ENCODE data around the gene DNLZ. TPM values are rescaled to one million over a fixed set of nuclear protein-coding genes. Genes with fewer than 3 reads are reported as not detected.

Gene DNLZ
- total and polyA plus RNA-seq, 4 donors: 2.0 to 7.1 (median 4.5) TPM

GRCh38 chr9:136386018-136386417 lies 22.5 kb upstream of the DNLZ start:
- WGBS: 86% methylated on average over 13 of the region's 13 CpGs
- Histone ChIP-seq H3K36me3 (ENCODE audit: control insufficient read depth in 4 of 4, insufficient read depth in 3 of 4, low read depth in 1 of 4, low read length in 3 of 4) (peaks cover 10 to 70% (median 27%) of the 10 kb centered on the region in 4 donors), H3K9ac (ENCODE audit: low read depth in 1 of 2, low read length in 2 of 2) (no peak overlapping the region), H3K9me3 (ENCODE audit: control insufficient read depth in 4 of 4, low read length in 3 of 4) (no peaks in the 10 kb centered on the region), H3K27ac (ENCODE audit: low read depth in 1 of 2, low read length in 2 of 2) (no peak overlapping the region), H3K4me3 (ENCODE audit: low read depth in 1 of 3, low read length in 3 of 3) (no peak overlapping the region), H3K27me3 (ENCODE audit: control insufficient read depth in 4 of 4, insufficient read depth in 4 of 4, low read length in 3 of 4) (no peaks in the 10 kb centered on the region), H3K4me1 (ENCODE audit: control insufficient read depth in 4 of 4, insufficient read depth in 4 of 4, low read length in 3 of 4) (peaks cover 0 to 8% (median 1%) of the 10 kb centered on the region in 4 donors)
- DNase-seq (ENCODE audit: low spot score): no peak
- TF ChIP-seq TAF1 (conservative IDR thresholded peaks at IDR 0.05): no peak
- no peak for TF ChIP-seq GABPA (IDR thresholded peaks at IDR 0.05 in 1 of 2, conservative IDR thresholded peaks at IDR 0.05 in 1 of 2)
- no peak for TF ChIP-seq YY1 (IDR thresholded peaks at IDR 0.05)
- TF ChIP-seq FOXA1 (IDR thresholded peaks at IDR 0.05): no peak
- no peak for TF ChIP-seq RXRA (IDR thresholded peaks at IDR 0.05)
- TF ChIP-seq JUND (IDR thresholded peaks at IDR 0.05): no peak
- TF ChIP-seq SP1 (IDR thresholded peaks at IDR 0.05): no peak
- TF ChIP-seq, protein P1, sequence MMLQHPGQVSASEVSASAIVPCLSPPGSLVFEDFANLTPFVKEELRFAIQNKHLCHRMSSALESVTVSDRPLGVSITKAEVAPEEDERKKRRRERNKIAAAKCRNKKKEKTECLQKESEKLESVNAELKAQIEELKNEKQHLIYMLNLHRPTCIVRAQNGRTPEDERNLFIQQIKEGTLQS (IDR thresholded peaks at IDR 0.05): no peak
- TF ChIP-seq HNF4A (conservative IDR thresholded peaks at IDR 0.05): no peak
- TF ChIP-seq, protein P2, sequence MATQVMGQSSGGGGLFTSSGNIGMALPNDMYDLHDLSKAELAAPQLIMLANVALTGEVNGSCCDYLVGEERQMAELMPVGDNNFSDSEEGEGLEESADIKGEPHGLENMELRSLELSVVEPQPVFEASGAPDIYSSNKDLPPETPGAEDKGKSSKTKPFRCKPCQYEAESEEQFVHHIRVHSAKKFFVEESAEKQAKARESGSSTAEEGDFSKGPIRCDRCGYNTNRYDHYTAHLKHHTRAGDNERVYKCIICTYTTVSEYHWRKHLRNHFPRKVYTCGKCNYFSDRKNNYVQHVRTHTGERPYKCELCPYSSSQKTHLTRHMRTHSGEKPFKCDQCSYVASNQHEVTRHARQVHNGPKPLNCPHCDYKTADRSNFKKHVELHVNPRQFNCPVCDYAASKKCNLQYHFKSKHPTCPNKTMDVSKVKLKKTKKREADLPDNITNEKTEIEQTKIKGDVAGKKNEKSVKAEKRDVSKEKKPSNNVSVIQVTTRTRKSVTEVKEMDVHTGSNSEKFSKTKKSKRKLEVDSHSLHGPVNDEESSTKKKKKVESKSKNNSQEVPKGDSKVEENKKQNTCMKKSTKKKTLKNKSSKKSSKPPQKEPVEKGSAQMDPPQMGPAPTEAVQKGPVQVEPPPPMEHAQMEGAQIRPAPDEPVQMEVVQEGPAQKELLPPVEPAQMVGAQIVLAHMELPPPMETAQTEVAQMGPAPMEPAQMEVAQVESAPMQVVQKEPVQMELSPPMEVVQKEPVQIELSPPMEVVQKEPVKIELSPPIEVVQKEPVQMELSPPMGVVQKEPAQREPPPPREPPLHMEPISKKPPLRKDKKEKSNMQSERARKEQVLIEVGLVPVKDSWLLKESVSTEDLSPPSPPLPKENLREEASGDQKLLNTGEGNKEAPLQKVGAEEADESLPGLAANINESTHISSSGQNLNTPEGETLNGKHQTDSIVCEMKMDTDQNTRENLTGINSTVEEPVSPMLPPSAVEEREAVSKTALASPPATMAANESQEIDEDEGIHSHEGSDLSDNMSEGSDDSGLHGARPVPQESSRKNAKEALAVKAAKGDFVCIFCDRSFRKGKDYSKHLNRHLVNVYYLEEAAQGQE (IDR thresholded peaks at IDR 0.05): no peak
- no peak for TF ChIP-seq ZBTB33 (IDR thresholded peaks at IDR 0.05)
- TF ChIP-seq FOXA2 (IDR thresholded peaks at IDR 0.05): no peak
- TF ChIP-seq EGR1 (IDR thresholded peaks at IDR 0.05; ENCODE audit: low read depth in 2 of 2): no peak
- TF ChIP-seq NR2F2 (IDR thresholded peaks at IDR 0.05): no peak
- no peak for TF ChIP-seq RAD21 (IDR thresholded peaks at IDR 0.05)
- no peak for TF ChIP-seq HNF4G (IDR thresholded peaks at IDR 0.05)

DNA sequence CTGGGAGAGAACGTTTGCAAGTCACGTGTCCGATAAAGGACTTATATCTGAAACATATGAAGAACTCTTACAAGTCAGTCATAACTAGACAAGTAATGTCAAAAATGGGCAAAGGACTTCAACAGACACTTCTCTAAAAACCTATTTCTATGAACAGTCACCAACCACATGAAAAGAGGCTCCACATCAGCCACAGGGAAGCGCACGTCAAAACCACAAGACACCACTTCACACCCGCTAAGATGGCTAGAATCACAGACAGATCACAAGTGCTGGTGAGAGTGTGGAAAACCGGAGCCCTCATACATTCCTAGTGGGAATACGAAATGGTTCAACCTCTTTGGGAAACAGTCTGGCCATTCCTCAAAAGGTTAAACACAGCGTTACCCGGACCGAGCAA lies 21.5 kb upstream of the DNLZ start:
- no peak for TF ChIP-seq ZBTB33 (IDR thresholded peaks at IDR 0.05)
- TF ChIP-seq, protein P1 (IDR thresholded peaks at IDR 0.05): no peak
- TF ChIP-seq, protein P2 (IDR thresholded peaks at IDR 0.05): no peak
- TF ChIP-seq HNF4G (IDR thresholded peaks at IDR 0.05): no peak
- no peak for TF ChIP-seq MAX (IDR thresholded peaks at IDR 0.05)
- TF ChIP-seq RAD21 (IDR thresholded peaks at IDR 0.05): no peak
- TF ChIP-seq YY1 (IDR thresholded peaks at IDR 0.05): no peak
- TF ChIP-seq FOXA1 (IDR thresholded peaks at IDR 0.05): no peak
- no peak for TF ChIP-seq TAF1 (conservative IDR thresholded peaks at IDR 0.05)
- TF ChIP-seq HNF4A (conservative IDR thresholded peaks at IDR 0.05): no peak
- TF ChIP-seq GABPA (IDR thresholded peaks at IDR 0.05 in 1 of 2, conservative IDR thresholded peaks at IDR 0.05 in 1 of 2): no peak
- TF ChIP-seq SP1 (IDR thresholded peaks at IDR 0.05): no peak
- TF ChIP-seq NR2F2 (IDR thresholded peaks at IDR 0.05): no peak
- TF ChIP-seq FOXA2 (IDR thresholded peaks at IDR 0.05): no peak
- TF ChIP-seq JUND (IDR thresholded peaks at IDR 0.05): no peak
- WGBS: 89% methylated on average over 11 of the region's 11 CpGs

More for the DNA sequence above, 21.5 kb upstream of the DNLZ start:
- peaks cover 0 to 8% (median 1%) of the 10 kb centered on the region in 4 donors for H3K4me1 ChIP-seq (ENCODE audit: control insufficient read depth in 4 of 4, insufficient read depth in 4 of 4, low read length in 3 of 4)
- H3K27me3 ChIP-seq (ENCODE audit: control insufficient read depth in 4 of 4, insufficient read depth in 4 of 4, low read length in 3 of 4): no peaks in the 10 kb centered on the region
- no peak for DNase-seq (ENCODE audit: low spot score)
- H3K36me3 ChIP-seq (ENCODE audit: control insufficient read depth in 4 of 4, insufficient read depth in 3 of 4, low read depth in 1 of 4, low read length in 3 of 4): peaks cover 10 to 77% (median 29%) of the 10 kb centered on the region in 4 donors
- no peak overlapping the region for H3K9ac ChIP-seq (ENCODE audit: low read depth in 1 of 2, low read length in 2 of 2)
- no peak overlapping the region for H3K4me3 ChIP-seq (ENCODE audit: low read depth in 1 of 3, low read length in 3 of 3)
- no peaks in the 10 kb centered on the region for H3K9me3 ChIP-seq (ENCODE audit: control insufficient read depth in 4 of 4, low read length in 3 of 4)
- H3K27ac ChIP-seq (ENCODE audit: low read depth in 1 of 2, low read length in 2 of 2): no peak overlapping the region
